Cardiac atrium fibroblast (primary cell): ENCODE data around the gene C1orf105. TPM values are rescaled to one million over a fixed set of nuclear protein-coding genes. Genes with fewer than 3 reads are reported as not detected.

ENCODE experiments used
- total RNA-seq: library from RNA; depleted of rRNA; stranded (reverse); fragments of >200 nt; gene quantifications from 2 replicates; pipeline ENCODE4 v1.2.3, GENCODE V29; 2015

C1orf105 gene, protein sequence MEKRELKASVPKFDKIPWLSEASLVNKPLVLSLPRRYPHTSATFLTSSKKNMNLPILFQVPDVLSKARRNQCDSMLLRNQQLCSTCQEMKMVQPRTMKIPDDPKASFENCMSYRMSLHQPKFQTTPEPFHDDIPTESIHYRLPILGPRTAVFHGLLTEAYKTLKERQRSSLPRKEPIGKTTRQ
- total RNA-seq: not detected in 2 replicates

DNA sequence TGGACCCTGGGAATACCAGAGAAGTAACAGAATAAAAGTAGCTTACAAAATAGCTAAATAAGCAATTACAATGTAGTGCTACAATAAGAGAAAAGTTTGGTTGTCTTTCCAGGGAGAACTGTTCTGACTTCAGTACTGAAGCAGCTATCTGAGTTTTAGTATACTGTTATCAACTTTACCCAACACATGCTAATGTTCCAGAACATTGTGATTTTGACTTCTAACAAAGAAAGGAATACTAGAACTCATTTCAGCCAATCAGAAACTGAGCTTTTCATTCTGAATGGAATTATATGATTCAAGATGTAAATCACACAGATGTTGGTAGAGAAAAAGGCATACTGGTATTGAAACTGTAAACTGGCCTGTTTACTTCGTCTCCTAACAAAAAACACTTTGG is at the start of gene C1orf105:
Gene C1orf105 (plus strand): TSS at position 301 of the 400 bp plus-strand sequence. CDS start 201 bp downstream, outside the sequence.

DNA sequence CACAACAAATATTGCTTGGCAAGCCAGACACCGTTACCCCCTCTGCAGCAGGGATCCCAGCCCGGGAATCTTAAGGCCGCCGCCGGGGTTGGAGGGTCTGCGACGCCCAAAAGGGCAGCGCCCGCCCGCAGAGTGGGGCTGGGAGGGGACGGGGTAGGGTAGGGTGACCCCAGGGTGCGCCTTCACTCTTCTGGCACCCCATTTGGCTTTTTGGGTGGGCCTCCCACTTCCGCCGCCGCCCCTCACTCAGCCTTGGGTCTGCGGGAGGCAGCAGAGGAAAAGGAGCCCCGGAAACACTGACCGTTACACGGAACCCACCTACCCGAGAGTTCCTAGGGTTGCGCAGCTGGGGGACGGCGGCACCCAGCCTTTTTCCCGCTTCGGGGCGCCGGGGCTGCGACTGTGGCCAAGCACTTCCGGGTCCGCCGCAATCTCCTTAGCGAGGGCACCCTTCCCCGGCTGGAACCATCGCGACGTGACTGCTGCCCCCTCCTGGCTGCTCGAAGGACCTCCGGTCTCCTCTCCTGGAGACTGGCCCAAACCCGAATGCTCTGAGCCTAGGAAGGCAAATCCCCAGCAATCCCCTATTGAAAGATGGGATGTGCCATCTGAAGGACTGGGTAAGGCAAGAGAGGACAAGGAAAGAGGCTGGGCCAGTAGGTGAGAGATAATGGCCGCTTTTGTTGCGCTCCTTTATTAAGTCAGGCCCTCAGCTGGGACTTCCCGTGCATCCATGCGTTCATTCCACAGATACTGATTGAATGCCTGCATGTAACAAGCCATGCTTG is 23.4 kb downstream of the C1orf105 start, which contains the start of gene PIGC:
Gene PIGC (minus strand): TSS at position 404 of the 788 bp plus-strand sequence. CDS start 1,447 bp downstream, outside the sequence.

Other genes starting within 250 kb of the C1orf105 start
- gene PIGC, start 23.4 kb downstream of the C1orf105 start, total RNA-seq: 8.9 and 21.3 TPM in 2 replicates
- 16.4 and 20.9 TPM in 2 replicates for gene SUCO, start 112.5 kb downstream of the C1orf105 start, total RNA-seq
- gene FASLG, start 238.4 kb downstream of the C1orf105 start, total RNA-seq: not detected in 2 replicates